ENCODE measurements around the gene ZFC3H1.

The ZFC3H1 gene

GRCh38 chr12:71589478-71589881 is 74.2 kb downstream of the ZFC3H1 start:
- TF ChIP-seq, protein P1, sequence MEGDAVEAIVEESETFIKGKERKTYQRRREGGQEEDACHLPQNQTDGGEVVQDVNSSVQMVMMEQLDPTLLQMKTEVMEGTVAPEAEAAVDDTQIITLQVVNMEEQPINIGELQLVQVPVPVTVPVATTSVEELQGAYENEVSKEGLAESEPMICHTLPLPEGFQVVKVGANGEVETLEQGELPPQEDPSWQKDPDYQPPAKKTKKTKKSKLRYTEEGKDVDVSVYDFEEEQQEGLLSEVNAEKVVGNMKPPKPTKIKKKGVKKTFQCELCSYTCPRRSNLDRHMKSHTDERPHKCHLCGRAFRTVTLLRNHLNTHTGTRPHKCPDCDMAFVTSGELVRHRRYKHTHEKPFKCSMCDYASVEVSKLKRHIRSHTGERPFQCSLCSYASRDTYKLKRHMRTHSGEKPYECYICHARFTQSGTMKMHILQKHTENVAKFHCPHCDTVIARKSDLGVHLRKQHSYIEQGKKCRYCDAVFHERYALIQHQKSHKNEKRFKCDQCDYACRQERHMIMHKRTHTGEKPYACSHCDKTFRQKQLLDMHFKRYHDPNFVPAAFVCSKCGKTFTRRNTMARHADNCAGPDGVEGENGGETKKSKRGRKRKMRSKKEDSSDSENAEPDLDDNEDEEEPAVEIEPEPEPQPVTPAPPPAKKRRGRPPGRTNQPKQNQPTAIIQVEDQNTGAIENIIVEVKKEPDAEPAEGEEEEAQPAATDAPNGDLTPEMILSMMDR (conservative IDR thresholded peaks at IDR 0.05; ENCODE audit: low read length): no peak
- TF ChIP-seq EZH2phosphoT487 (IDR thresholded peaks at IDR 0.05; ENCODE audit: borderline replicate concordance): no peak
- no peaks in the 10 kb centered on the region for H3K9me3 ChIP-seq (ENCODE audit: insufficient read depth, low read depth, low read length)
- no peak overlapping the region; the same call in 1 of the 2 replicates for H2AFZ ChIP-seq (ENCODE audit: low read length)
- H3K27me3 ChIP-seq (ENCODE audit: insufficient read depth, low read length, poor library complexity, severe bottlenecking): no peaks in the 10 kb centered on the region
- no peak overlapping the region for H3K9ac ChIP-seq (ENCODE audit: low read depth, low read length, poor library complexity, severe bottlenecking)
- H3K4me3 ChIP-seq (ENCODE audit: low read length, poor library complexity, severe bottlenecking): no peak overlapping the region
- H4K20me1 ChIP-seq (ENCODE audit: insufficient read depth, low read length, poor library complexity, severe bottlenecking): no peaks in the 10 kb centered on the region
- H3K4me1 ChIP-seq (ENCODE audit: insufficient read depth, low read length, poor library complexity, severe bottlenecking): no peaks in the 10 kb centered on the region
- H3F3A ChIP-seq (ENCODE audit: low read depth): no peaks in the 10 kb centered on the region
- H3K4me2 ChIP-seq (ENCODE audit: low read depth, low read length, poor library complexity, severe bottlenecking): no peak overlapping the region
- no peaks in the 10 kb centered on the region for H3K79me2 ChIP-seq (ENCODE audit: insufficient read depth, low read length)
- H3K36me3 ChIP-seq (ENCODE audit: insufficient read depth, low read length): no peaks in the 10 kb centered on the region
- H3K9me2 ChIP-seq (replicated peaks; ENCODE audit: low read depth, low read length): no peaks in the 10 kb centered on the region

- H3K36me3 ChIP-seq (ENCODE audit: insufficient read depth, low read length): no peaks in the 10 kb centered on the region
- H3K79me2 ChIP-seq (ENCODE audit: insufficient read depth, low read length): no peaks in the 10 kb centered on the region
- H3K9ac ChIP-seq (ENCODE audit: low read depth, low read length, poor library complexity, severe bottlenecking): no peak overlapping the region
- H4K20me1 ChIP-seq (ENCODE audit: insufficient read depth, low read length, poor library complexity, severe bottlenecking): no peaks in the 10 kb centered on the region
- no peaks in the 10 kb centered on the region for H3K27me3 ChIP-seq (ENCODE audit: insufficient read depth, low read length, poor library complexity, severe bottlenecking)
- H3F3A ChIP-seq (ENCODE audit: low read depth): no peaks in the 10 kb centered on the region
- H2AFZ ChIP-seq (ENCODE audit: low read length): no peak overlapping the region
- no peaks in the 10 kb centered on the region for H3K9me3 ChIP-seq (ENCODE audit: insufficient read depth, low read depth, low read length)
- no peak overlapping the region for H3K4me2 ChIP-seq (ENCODE audit: low read depth, low read length, poor library complexity, severe bottlenecking)
- H3K9me2 ChIP-seq (replicated peaks; ENCODE audit: low read depth, low read length): no peaks in the 10 kb centered on the region
- no peaks in the 10 kb centered on the region for H3K4me1 ChIP-seq (ENCODE audit: insufficient read depth, low read length, poor library complexity, severe bottlenecking)
- TF ChIP-seq, protein P1 (conservative IDR thresholded peaks at IDR 0.05; ENCODE audit: low read length): no peak
- TF ChIP-seq EZH2phosphoT487 (IDR thresholded peaks at IDR 0.05; ENCODE audit: borderline replicate concordance): no peak
- no peak overlapping the region for H3K4me3 ChIP-seq (ENCODE audit: low read length, poor library complexity, severe bottlenecking)
Observed at GRCh38 chr12:71587012-71587411, 76.6 kb downstream of the ZFC3H1 start.

GRCh38 chr12:71585218-71585617 is 78.4 kb downstream of the ZFC3H1 start:
- Histone ChIP-seq H2AFZ (ENCODE audit: low read length) (no peak overlapping the region), H3K4me2 (ENCODE audit: low read depth, low read length, poor library complexity, severe bottlenecking) (no peak overlapping the region), H3K4me3 (ENCODE audit: low read length, poor library complexity, severe bottlenecking) (no peak overlapping the region), H3K79me2 (ENCODE audit: insufficient read depth, low read length) (no peaks in the 10 kb centered on the region), H3K27me3 (ENCODE audit: insufficient read depth, low read length, poor library complexity, severe bottlenecking) (no peaks in the 10 kb centered on the region), H3K9me2 (replicated peaks; ENCODE audit: low read depth, low read length) (no peaks in the 10 kb centered on the region), H3F3A (ENCODE audit: low read depth) (no peaks in the 10 kb centered on the region), H3K4me1 (ENCODE audit: insufficient read depth, low read length, poor library complexity, severe bottlenecking) (no peaks in the 10 kb centered on the region), H3K9me3 (ENCODE audit: insufficient read depth, low read depth, low read length) (no peaks in the 10 kb centered on the region), H4K20me1 (ENCODE audit: insufficient read depth, low read length, poor library complexity, severe bottlenecking) (no peaks in the 10 kb centered on the region), H3K9ac (ENCODE audit: low read depth, low read length, poor library complexity, severe bottlenecking) (no peak overlapping the region), H3K36me3 (ENCODE audit: insufficient read depth, low read length) (no peaks in the 10 kb centered on the region)
- TF ChIP-seq, protein P1 (conservative IDR thresholded peaks at IDR 0.05; ENCODE audit: low read length): no peak
- TF ChIP-seq EZH2phosphoT487 (IDR thresholded peaks at IDR 0.05; ENCODE audit: borderline replicate concordance): no peak
